PFSK-1 (cell line): Measurements from ENCODE around the gene UBTD1.

Experiments
- FOXP2 ChIP-seq: optimal IDR thresholded peaks from 2 replicates; pipeline ENCODE3; 2011; ENCODE audit warnings: borderline replicate concordance, control low read depth, inconsistent platforms; ENCODE audit not compliant: insufficient read depth; ENCODE audit errors: extremely low read length, extremely low read depth
- POLR2AphosphoS5 ChIP-seq: IDR thresholded peaks from 2 replicates; pipeline ENCODE4 v1.6.1; 2012; ENCODE audit warnings: low read depth, mild to moderate bottlenecking, control low read depth, low read length, moderate library complexity
- REST ChIP-seq, 2 experiments: IDR thresholded peaks; 2 replicates each; pipeline versions ENCODE4 v1.6.1 to v1.8.0; 2011 to 2012; ENCODE audit warnings: low read depth in 2 of 2, low read length in 2 of 2, control low read depth in 1 of 2, inconsistent platforms in 1 of 2, mild to moderate bottlenecking in 1 of 2, moderate library complexity in 1 of 2; ENCODE audit not compliant: insufficient read depth in 1 of 2
- SIN3A ChIP-seq: IDR thresholded peaks from 2 replicates; pipeline ENCODE4 v1.6.1; 2012; ENCODE audit warnings: mild to moderate bottlenecking, low read length, moderate library complexity, borderline replicate concordance; ENCODE audit not compliant: insufficient read depth
- TAF1 ChIP-seq: IDR thresholded peaks from 2 replicates; pipeline ENCODE4 v1.6.1; 2012; ENCODE audit warnings: low read length, control low read depth, borderline replicate concordance; ENCODE audit not compliant: insufficient read depth

Gene UBTD1

GRCh38 chr10:97573672-97574071 is 74.9 kb downstream of the UBTD1 start:
- TF ChIP-seq SIN3A (no peak), FOXP2 (no peak), TAF1 (no peak), POLR2AphosphoS5 (no peak), REST (IDR thresholded peaks at IDR 0.05; ENCODE audit: insufficient read depth in 1 of 2, low read depth in 2 of 2, low read length in 2 of 2) (no peak)

- TF ChIP-seq FOXP2: no peak
- no peak for TF ChIP-seq POLR2AphosphoS5
- TF ChIP-seq TAF1: no peak
- no peak for TF ChIP-seq REST (IDR thresholded peaks at IDR 0.05; ENCODE audit: insufficient read depth in 1 of 2, low read depth in 2 of 2, low read length in 2 of 2)
- no peak for TF ChIP-seq SIN3A
Observed at GRCh38 chr10:97574374-97575126, 75.8 kb downstream of the UBTD1 start.

- no peak for TF ChIP-seq FOXP2
- no peak for TF ChIP-seq SIN3A
- no peak for TF ChIP-seq REST (IDR thresholded peaks at IDR 0.05; ENCODE audit: insufficient read depth in 1 of 2, low read depth in 2 of 2, low read length in 2 of 2)
- TF ChIP-seq POLR2AphosphoS5: no peak
- TF ChIP-seq TAF1: no peak
Observed at GRCh38 chr10:97575127-97575668, 76.5 kb downstream of the UBTD1 start.

- TF ChIP-seq FOXP2: no peak
Observed at GRCh38 chr10:97577701-97578100, 79.0 kb downstream of the UBTD1 start.

GRCh38 chr10:97578171-97578844 is 79.6 kb downstream of the UBTD1 start:
- TF ChIP-seq TAF1: no peak
- TF ChIP-seq REST (IDR thresholded peaks at IDR 0.05; ENCODE audit: insufficient read depth in 1 of 2, low read depth in 2 of 2, low read length in 2 of 2): no peak
- TF ChIP-seq POLR2AphosphoS5: no peak
- no peak for TF ChIP-seq SIN3A
- no peak for TF ChIP-seq FOXP2
